ENCODE results near the gene DDX10. TPM values are rescaled to one million over a fixed set of nuclear protein-coding genes. Genes with fewer than 3 reads are reported as not detected.

Gene DDX10
- polyA plus RNA-seq, 1 donor (not counting 4 experiments of a cell fraction or from before 2014, with no cell fraction given) = 32.3 TPM

GRCh38 chr11:108906826-108907225 lies 242.0 kb downstream of the DDX10 start:
- H4K20me1 ChIP-seq (ENCODE audit: control insufficient read depth, extremely low read depth, insufficient read depth, low read length) = no peaks in the 10 kb centered on the region
- H3K27me3 ChIP-seq (ENCODE audit: control insufficient read depth, extremely low read depth, insufficient read depth, low read length) = no peaks in the 10 kb centered on the region
- DNase-seq (ENCODE audit: low read depth, low spot score) (no peak), FAIRE-seq (no peak)
- no peaks in the 10 kb centered on the region for H3K9me3 ChIP-seq (ENCODE audit: control insufficient read depth, low read depth, low read length)
- peaks cover 9% of the 10 kb centered on the region for H3K4me1 ChIP-seq (ENCODE audit: control insufficient read depth, extremely low read depth, insufficient read depth, low read length)
- H2AFZ ChIP-seq (ENCODE audit: control insufficient read depth, low read length) = no peak overlapping the region
- H3K36me3 ChIP-seq (ENCODE audit: control insufficient read depth in 2 of 2, extremely low read depth in 1 of 2, insufficient read depth in 2 of 2, low read length in 2 of 2) = no peaks in the 10 kb centered on the region
- H3K9me1 ChIP-seq (ENCODE audit: control insufficient read depth, extremely low read depth, insufficient read depth, low read length) = no peaks in the 10 kb centered on the region
- TF ChIP-seq CTCF (optimal IDR thresholded peaks at IDR 0.05 in 1 of 3, IDR thresholded peaks at IDR 0.05 in 1 of 3, conservative IDR thresholded peaks at IDR 0.05 in 1 of 3; ENCODE audit: extremely low read depth in 1 of 3, insufficient read depth in 2 of 3, low read length in 3 of 3) (no peak), EZH2 (IDR thresholded peaks at IDR 0.05; ENCODE audit: low read length) (no peak)
- H3K4me2 ChIP-seq (ENCODE audit: control insufficient read depth, extremely low read depth, insufficient read depth, low read depth, low read length) = no peak overlapping the region
- H3K27ac ChIP-seq (ENCODE audit: control insufficient read depth, insufficient read depth, low read length) = no peak overlapping the region
- dilution Hi-C loops (cut with MboI; ENCODE audit: extremely low pct_ligation_motif_present, low sequenced_read_pairs) = no loop called here
- H3K9ac ChIP-seq (ENCODE audit: control insufficient read depth, extremely low read depth, insufficient read depth, low read length) = no peak overlapping the region
- no peak overlapping the region for H3K4me3 ChIP-seq (ENCODE audit: control insufficient read depth in 2 of 3, extremely low read depth in 1 of 3, insufficient read depth in 2 of 3, low read depth in 1 of 3, low read length in 3 of 3)
- no peaks in the 10 kb centered on the region for H3K79me2 ChIP-seq (ENCODE audit: control insufficient read depth, insufficient read depth, low read length)

DNA sequence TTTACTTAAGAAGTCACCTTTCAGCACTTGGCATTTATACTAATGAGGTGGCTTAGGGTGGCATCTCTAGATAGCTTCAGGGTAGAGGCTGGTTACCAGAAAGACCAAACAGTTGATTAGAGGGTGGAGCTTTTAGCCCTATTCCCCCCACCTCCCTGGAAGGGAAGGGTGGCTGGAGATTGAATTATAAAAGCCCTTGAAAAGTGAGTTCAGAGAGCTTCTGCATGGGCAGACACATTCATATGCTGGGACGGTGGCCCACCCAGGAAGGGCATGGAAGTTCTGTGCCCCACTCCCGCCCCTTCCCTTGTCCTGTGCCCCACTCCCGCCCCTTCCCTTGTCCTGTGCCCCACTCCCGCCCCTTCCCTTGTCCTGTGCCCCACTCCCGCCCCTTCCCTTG lies 244.2 kb downstream of the DDX10 start:
- H3K9me1 ChIP-seq (ENCODE audit: control insufficient read depth, extremely low read depth, insufficient read depth, low read length) = no peaks in the 10 kb centered on the region
- TF ChIP-seq CTCF (optimal IDR thresholded peaks at IDR 0.05 in 1 of 3, IDR thresholded peaks at IDR 0.05 in 1 of 3, conservative IDR thresholded peaks at IDR 0.05 in 1 of 3; ENCODE audit: extremely low read depth in 1 of 3, insufficient read depth in 2 of 3, low read length in 3 of 3) (no peak), EZH2 (IDR thresholded peaks at IDR 0.05; ENCODE audit: low read length) (no peak)

More for the DNA sequence above, 244.2 kb downstream of the DDX10 start:
- Histone ChIP-seq H3K4me2 (ENCODE audit: control insufficient read depth, extremely low read depth, insufficient read depth, low read depth, low read length) (no peak overlapping the region), H2AFZ (ENCODE audit: control insufficient read depth, low read length) (no peak overlapping the region), H3K4me3 (ENCODE audit: control insufficient read depth in 2 of 3, extremely low read depth in 1 of 3, insufficient read depth in 2 of 3, low read depth in 1 of 3, low read length in 3 of 3) (no peak overlapping the region), H3K27me3 (ENCODE audit: control insufficient read depth, extremely low read depth, insufficient read depth, low read length) (no peaks in the 10 kb centered on the region), H3K9ac (ENCODE audit: control insufficient read depth, extremely low read depth, insufficient read depth, low read length) (no peak overlapping the region), H3K4me1 (ENCODE audit: control insufficient read depth, extremely low read depth, insufficient read depth, low read length) (peaks cover 9% of the 10 kb centered on the region), H4K20me1 (ENCODE audit: control insufficient read depth, extremely low read depth, insufficient read depth, low read length) (no peaks in the 10 kb centered on the region), H3K27ac (ENCODE audit: control insufficient read depth, insufficient read depth, low read length) (no peak overlapping the region), H3K36me3 (ENCODE audit: control insufficient read depth in 2 of 2, extremely low read depth in 1 of 2, insufficient read depth in 2 of 2, low read length in 2 of 2) (no peaks in the 10 kb centered on the region), H3K9me3 (ENCODE audit: control insufficient read depth, low read depth, low read length) (no peaks in the 10 kb centered on the region), H3K79me2 (ENCODE audit: control insufficient read depth, insufficient read depth, low read length) (no peaks in the 10 kb centered on the region)
- DNase-seq (ENCODE audit: low read depth, low spot score) = no peak
- FAIRE-seq = no peak
- dilution Hi-C loops (cut with MboI; ENCODE audit: extremely low pct_ligation_motif_present, low sequenced_read_pairs) = no loop called here
